NT2/D1 (cell line): Measurements from ENCODE around the gene PLCXD3.

Experiments
- DNase-seq: peaks from one replicate; pipeline ENCODE4 v3.0.0-alpha.2; 2011; ENCODE audit warnings: low read depth, low spot score
- H3K27me3 ChIP-seq: 2 replicates; pipeline ENCODE4 v1.6.0; 2011; ENCODE audit warnings: mild to moderate bottlenecking; ENCODE audit not compliant: insufficient read length, insufficient read depth
- H3K36me3 ChIP-seq: 2 replicates; pipeline ENCODE4 v1.6.1; 2011; ENCODE audit warnings: mild to moderate bottlenecking, low read length, mixed read lengths; ENCODE audit not compliant: insufficient read depth, insufficient read length
- H3K4me1 ChIP-seq: 2 replicates; pipeline ENCODE4 v1.5.1; 2011; ENCODE audit not compliant: insufficient read depth, insufficient read length
- H3K4me3 ChIP-seq: 2 replicates; pipeline ENCODE4 v1.5.1; 2011; ENCODE audit warnings: low read depth; ENCODE audit not compliant: insufficient read length
- H3K9ac ChIP-seq: 2 replicates; pipeline ENCODE4 v1.6.0; 2011; ENCODE audit warnings: low read depth; ENCODE audit not compliant: insufficient read length
- H3K9me3 ChIP-seq: 2 replicates; pipeline ENCODE4 v1.5.1; 2011; ENCODE audit warnings: mild to moderate bottlenecking, low read length; ENCODE audit not compliant: insufficient read depth
- SUZ12 ChIP-seq: IDR thresholded peaks from 2 replicates; pipeline ENCODE4 v1.6.1; 2011; ENCODE audit not compliant: insufficient read length, insufficient read depth; ENCODE audit errors: extremely low read depth
- YY1 ChIP-seq: IDR thresholded peaks from 2 replicates; pipeline ENCODE4 v1.6.1; 2011; ENCODE audit not compliant: insufficient read length, insufficient read depth
- ZNF274 ChIP-seq: IDR thresholded peaks from 2 replicates; pipeline ENCODE4 v1.6.1; 2011; ENCODE audit warnings: mild to moderate bottlenecking, low read depth, low read length

Gene PLCXD3

GRCh38 chr5:41368158-41368557 is 142.2 kb downstream of the PLCXD3 start:
- TF ChIP-seq SUZ12 (no peak), ZNF274 (no peak), YY1 (no peak)
- no peaks in the 10 kb centered on the region for H3K4me1 ChIP-seq
- no peaks in the 10 kb centered on the region for H3K36me3 ChIP-seq
- H3K9ac ChIP-seq = no peak overlapping the region
- H3K27me3 ChIP-seq = no peaks in the 10 kb centered on the region
- H3K9me3 ChIP-seq = no peaks in the 10 kb centered on the region
- no peak overlapping the region for H3K4me3 ChIP-seq
- no peak for DNase-seq

GRCh38 chr5:41365369-41365768 is 145.0 kb downstream of the PLCXD3 start:
- no peaks in the 10 kb centered on the region for H3K9me3 ChIP-seq
- no peaks in the 10 kb centered on the region for H3K4me1 ChIP-seq
- no peaks in the 10 kb centered on the region for H3K36me3 ChIP-seq
- H3K4me3 ChIP-seq = no peak overlapping the region
- no peak overlapping the region for H3K9ac ChIP-seq
- no peak for DNase-seq
- no peaks in the 10 kb centered on the region for H3K27me3 ChIP-seq
- no peak for TF ChIP-seq YY1
- TF ChIP-seq SUZ12 = no peak
- no peak for TF ChIP-seq ZNF274

- TF ChIP-seq SUZ12 = no peak
- no peak for TF ChIP-seq YY1
- no peak for TF ChIP-seq ZNF274
- no peak for DNase-seq
- H3K9me3 ChIP-seq = no peaks in the 10 kb centered on the region
Measured at GRCh38 chr5:41364346-41364745, 146.1 kb downstream of the PLCXD3 start.

GRCh38 chr5:41363343-41363986 is 146.9 kb downstream of the PLCXD3 start:
- no peak overlapping the region for H3K9ac ChIP-seq
- no peak for TF ChIP-seq SUZ12
- no peak for TF ChIP-seq YY1
- TF ChIP-seq ZNF274 = no peak
- DNase-seq = no peak
- H3K4me1 ChIP-seq = no peaks in the 10 kb centered on the region
- no peaks in the 10 kb centered on the region for H3K27me3 ChIP-seq
- H3K9me3 ChIP-seq = no peaks in the 10 kb centered on the region
- no peaks in the 10 kb centered on the region for H3K36me3 ChIP-seq
- no peak overlapping the region for H3K4me3 ChIP-seq

More at GRCh38 chr5:41364346-41364745, 146.1 kb downstream of the PLCXD3 start:
- H3K27me3 ChIP-seq = no peaks in the 10 kb centered on the region
- H3K36me3 ChIP-seq = no peaks in the 10 kb centered on the region
- no peak overlapping the region for H3K9ac ChIP-seq
- no peaks in the 10 kb centered on the region for H3K4me1 ChIP-seq
- no peak overlapping the region for H3K4me3 ChIP-seq

- Histone ChIP-seq H3K9me3 (no peaks in the 10 kb centered on the region), H3K4me3 (no peak overlapping the region), H3K9ac (no peak overlapping the region), H3K27me3 (no peaks in the 10 kb centered on the region), H3K36me3 (no peaks in the 10 kb centered on the region), H3K4me1 (no peaks in the 10 kb centered on the region)
- no peak for DNase-seq
- TF ChIP-seq YY1 = no peak
- no peak for TF ChIP-seq ZNF274
- no peak for TF ChIP-seq SUZ12
Measured at GRCh38 chr5:41356786-41357185, 153.6 kb downstream of the PLCXD3 start.

GRCh38 chr5:41349846-41350245 is 160.6 kb downstream of the PLCXD3 start:
- Histone ChIP-seq H3K27me3 (no peaks in the 10 kb centered on the region), H3K9ac (no peak overlapping the region), H3K9me3 (no peaks in the 10 kb centered on the region), H3K4me1 (no peaks in the 10 kb centered on the region), H3K4me3 (no peak overlapping the region), H3K36me3 (no peaks in the 10 kb centered on the region)
- DNase-seq = no peak
- TF ChIP-seq SUZ12 (no peak), ZNF274 (no peak), YY1 (no peak)

GRCh38 chr5:41347569-41347968 is 162.8 kb downstream of the PLCXD3 start:
- Histone ChIP-seq H3K27me3 (no peaks in the 10 kb centered on the region), H3K9ac (no peak overlapping the region), H3K4me1 (no peaks in the 10 kb centered on the region), H3K36me3 (no peaks in the 10 kb centered on the region), H3K9me3 (no peaks in the 10 kb centered on the region), H3K4me3 (no peak overlapping the region)
- TF ChIP-seq SUZ12 (no peak), ZNF274 (no peak), YY1 (no peak)
- DNase-seq = no peak
